IPS DF 6.9 (cell line): ENCODE results near the gene BCAR3.

Experiments used
- DNase-seq: peaks from one replicate; pipeline ENCODE4 v3.0.0-alpha.2; 2013; ENCODE audit warnings: low read depth, low spot score
- H3K27ac ChIP-seq: one replicate; pipeline ENCODE4 v1.5.1; 2013; ENCODE audit warnings: low read length, control low read depth
- H3K27me3 ChIP-seq: 2 replicates; pipeline ENCODE4 v1.6.1; 2013; ENCODE audit warnings: mild to moderate bottlenecking, low read length; ENCODE audit not compliant: control insufficient read depth, insufficient read depth
- H3K36me3 ChIP-seq: 2 replicates; pipeline ENCODE4 v1.6.1; 2013; ENCODE audit warnings: low read length; ENCODE audit not compliant: control insufficient read depth, insufficient read depth
- H3K4me1 ChIP-seq: 2 replicates; pipeline ENCODE4 v1.6.1; 2013; ENCODE audit warnings: low read length; ENCODE audit not compliant: control insufficient read depth, insufficient read depth
- H3K4me3 ChIP-seq: 2 replicates; pipeline ENCODE4 v1.5.1; 2013; ENCODE audit warnings: mild to moderate bottlenecking, low read length
- H3K9me3 ChIP-seq: 2 replicates; pipeline ENCODE4 v1.6.1; 2013; ENCODE audit warnings: low read length, inconsistent platforms; ENCODE audit not compliant: control insufficient read depth, insufficient read depth
- WGBS: extraction: QIAGEN DNeasy Blood & Tissue Kit; methylation state at CpG from one replicate; pipeline ENCODE4 v1.1.7; 2013; ENCODE audit warnings: mixed read lengths, missing lambda C conversion rate; ENCODE audit not compliant: insufficient read length, insufficient coverage; 5-methylcytosine and 5-hydroxymethylcytosine counted together

The BCAR3 gene

DNA sequence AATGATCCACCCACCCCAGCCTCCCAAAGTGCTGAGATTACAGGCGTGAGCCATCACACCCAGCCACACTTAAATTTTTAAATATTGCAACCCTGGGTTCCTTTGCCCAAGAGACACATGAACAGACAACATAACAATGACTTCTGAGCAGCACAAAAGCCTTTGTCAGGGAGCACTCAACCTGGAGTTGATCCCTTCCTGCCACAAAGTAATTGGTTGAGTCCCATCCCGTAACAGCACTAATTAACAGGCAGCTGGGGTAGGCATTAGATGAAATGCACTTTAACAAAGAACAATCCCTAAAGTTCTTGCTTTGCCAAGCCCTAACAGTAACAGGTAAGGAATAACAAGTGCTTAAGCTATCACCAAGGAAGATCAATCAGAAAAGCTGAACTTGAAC is 5.9 kb upstream of the BCAR3 start:
- Histone ChIP-seq H3K4me3 (no peak overlapping the region), H3K27ac (no peak overlapping the region), H3K9me3 (no peaks in the 10 kb centered on the region), H3K4me1 (no peaks in the 10 kb centered on the region), H3K36me3 (no peaks in the 10 kb centered on the region), H3K27me3 (no peaks in the 10 kb centered on the region)
- no CpG with 5 or more reads among the region's 2 CpGs for WGBS
- DNase-seq = no peak

DNA sequence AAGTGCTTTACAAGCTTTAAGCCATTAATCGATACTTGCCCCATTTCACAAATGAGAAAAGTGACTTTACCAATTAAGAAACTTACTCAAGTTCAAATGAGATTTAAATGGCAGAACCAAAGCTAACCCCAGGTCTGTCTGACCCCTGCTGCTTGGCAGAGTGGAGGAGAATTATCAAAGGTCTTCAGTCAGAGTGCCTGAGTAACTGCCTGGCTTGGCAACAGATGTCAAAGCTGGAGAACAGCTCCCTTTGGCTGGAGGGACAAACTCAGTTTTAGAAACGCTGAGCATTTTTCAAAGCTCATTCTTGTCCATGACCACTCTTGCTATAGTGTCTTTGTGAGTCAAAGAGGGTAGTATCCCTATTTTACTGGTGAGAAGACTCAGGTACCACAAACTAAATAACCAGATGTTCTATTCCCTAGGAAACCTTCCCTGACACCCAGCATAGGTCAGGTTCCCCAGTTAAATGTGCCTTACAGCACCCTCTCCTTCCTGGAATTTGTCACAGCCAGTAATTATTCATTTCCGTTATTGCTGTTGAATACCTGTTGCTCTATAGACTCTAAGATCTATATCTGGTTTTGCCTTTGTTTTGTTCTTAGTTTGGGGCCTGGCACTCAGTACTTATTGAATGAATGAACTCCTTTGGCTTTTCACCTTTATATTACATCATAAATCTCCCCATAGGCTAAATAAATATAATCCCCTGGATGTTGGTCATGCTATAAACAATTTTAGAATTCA is 5.0 kb upstream of the BCAR3 start:
- H3K4me1 ChIP-seq = no peaks in the 10 kb centered on the region
- H3K36me3 ChIP-seq = no peaks in the 10 kb centered on the region
- no peak overlapping the region for H3K27ac ChIP-seq
- no CpG with 5 or more reads among the region's 3 CpGs for WGBS
- H3K4me3 ChIP-seq = no peak overlapping the region
- H3K9me3 ChIP-seq = no peaks in the 10 kb centered on the region
- DNase-seq = no peak
- no peaks in the 10 kb centered on the region for H3K27me3 ChIP-seq

DNA sequence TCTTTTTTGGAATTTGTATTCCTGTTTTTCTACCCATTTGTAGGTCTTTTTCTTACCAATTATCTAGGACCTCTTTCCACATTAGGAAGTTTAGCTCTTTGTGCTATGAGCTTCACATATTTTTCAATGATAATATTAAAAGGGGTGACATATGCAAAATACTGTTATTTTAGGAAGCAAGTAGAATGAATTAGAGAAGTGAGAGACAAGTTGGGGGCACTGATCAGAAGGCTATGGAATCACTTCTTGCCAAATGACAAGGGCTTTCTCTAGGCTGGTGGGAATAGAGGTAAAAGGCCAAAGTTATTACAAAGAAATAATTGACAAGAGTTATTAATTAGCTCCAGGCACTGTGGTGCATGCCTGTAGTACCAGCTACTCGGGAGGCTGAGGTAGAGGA is 4.3 kb upstream of the BCAR3 start:
- no peaks in the 10 kb centered on the region for H3K4me1 ChIP-seq
- H3K4me3 ChIP-seq = no peak overlapping the region
- H3K9me3 ChIP-seq = no peaks in the 10 kb centered on the region
- no peak for DNase-seq
- no peaks in the 10 kb centered on the region for H3K27me3 ChIP-seq
- H3K36me3 ChIP-seq = no peaks in the 10 kb centered on the region
- no peak overlapping the region for H3K27ac ChIP-seq
- no CpG with 5 or more reads among the region's 1 CpG for WGBS

DNA sequence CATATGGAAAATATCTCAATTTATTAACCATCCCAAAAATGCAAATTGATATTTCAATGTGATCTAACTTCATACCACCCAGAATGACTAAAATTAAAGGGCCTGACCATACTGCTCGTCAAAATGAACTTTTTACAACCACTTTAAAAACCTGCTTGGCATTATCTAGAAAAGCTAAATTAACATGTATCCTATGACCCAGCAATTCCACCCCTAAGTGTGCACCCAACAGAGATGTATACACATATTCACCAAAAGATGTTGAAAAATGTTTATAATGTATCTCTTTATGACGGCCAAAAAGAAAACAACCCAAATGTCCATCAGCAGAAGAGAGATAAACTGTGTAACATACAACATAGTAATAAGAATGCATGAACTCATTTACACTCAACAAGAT is 1.6 kb upstream of the BCAR3 start:
- no peaks in the 10 kb centered on the region for H3K27me3 ChIP-seq
- H3K4me1 ChIP-seq = peaks cover 3% of the 10 kb centered on the region; the same call in 1 of the 2 replicates
- no peaks in the 10 kb centered on the region for H3K9me3 ChIP-seq
- DNase-seq = no peak
- WGBS = no CpG with 5 or more reads among the region's 2 CpGs
- H3K4me3 ChIP-seq = no peak overlapping the region
- no peak overlapping the region for H3K27ac ChIP-seq
- no peaks in the 10 kb centered on the region for H3K36me3 ChIP-seq

DNA sequence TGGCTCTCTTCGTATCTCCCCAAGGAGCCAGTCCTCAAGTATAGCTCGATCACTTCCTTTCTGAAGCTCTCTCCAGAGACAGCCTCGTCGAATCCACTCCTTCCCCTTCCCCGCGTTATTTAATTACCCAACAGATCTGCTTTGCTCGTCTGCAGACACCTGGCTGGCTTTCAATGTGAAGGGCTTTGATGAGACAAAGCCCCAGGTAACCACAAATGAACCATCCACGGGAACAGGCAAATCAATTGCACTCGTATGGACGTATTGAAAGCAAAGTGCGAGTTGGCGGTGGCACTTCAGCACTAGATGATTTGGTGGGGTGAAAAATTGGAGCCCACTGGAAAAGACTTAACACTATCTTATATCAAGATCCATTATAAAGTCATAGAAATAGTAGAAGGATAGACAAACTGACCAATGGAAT is 364 bp upstream of the BCAR3 start:
- no peak for DNase-seq
- Histone ChIP-seq H3K9me3 (no peaks in the 10 kb centered on the region), H3K27me3 (no peaks in the 10 kb centered on the region), H3K4me1 (peaks cover 3% of the 10 kb centered on the region; the same call in 1 of the 2 replicates), H3K4me3 (peak overlapping the region; percentile 66; the same call in 1 of the 2 replicates), H3K27ac (no peak overlapping the region), H3K36me3 (no peaks in the 10 kb centered on the region)
- WGBS = no CpG with 5 or more reads among the region's 12 CpGs

DNA sequence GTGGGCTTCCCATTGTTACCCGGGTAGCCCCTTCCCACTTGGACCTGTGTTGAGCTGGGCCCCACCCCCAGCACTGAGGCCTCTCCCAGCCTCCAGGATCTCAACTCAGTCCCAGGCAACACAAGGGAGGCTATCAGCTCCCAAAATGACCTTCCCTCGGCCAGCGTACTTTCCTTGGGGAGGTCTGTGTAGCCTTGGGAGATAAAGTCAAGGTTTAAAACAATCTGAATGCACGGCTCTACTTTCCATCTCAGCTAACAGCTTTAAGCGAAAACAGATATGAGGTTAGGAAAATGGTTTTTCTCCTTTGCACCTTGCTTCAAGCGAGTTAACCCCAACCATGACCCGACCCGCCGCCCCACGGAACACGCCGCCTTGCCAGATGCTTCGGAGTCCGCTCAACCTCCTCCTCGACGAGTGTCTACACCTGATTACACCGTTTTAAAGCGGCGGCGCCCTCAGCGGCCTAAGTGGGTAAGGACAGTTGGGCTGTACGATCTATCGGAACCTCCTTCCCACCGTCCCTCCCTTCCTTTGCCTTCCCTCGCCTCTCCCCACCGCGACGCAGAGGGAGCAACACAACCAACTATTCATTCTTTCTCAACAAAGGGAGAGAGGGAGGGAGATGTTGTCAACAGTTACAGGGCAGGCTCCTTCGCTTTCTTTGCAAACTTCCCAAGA is 1.1 kb downstream of the BCAR3 start:
- no CpG with 5 or more reads among the region's 29 CpGs for WGBS
- Histone ChIP-seq H3K9me3 (no peaks in the 10 kb centered on the region), H3K27me3 (no peaks in the 10 kb centered on the region), H3K4me3 (peak overlapping the region; percentile 66; the same call in 1 of the 2 replicates), H3K4me1 (peaks cover 3% of the 10 kb centered on the region; the same call in 1 of the 2 replicates), H3K36me3 (no peaks in the 10 kb centered on the region), H3K27ac (no peak overlapping the region)
- DNase-seq = peak; percentile 75

DNA sequence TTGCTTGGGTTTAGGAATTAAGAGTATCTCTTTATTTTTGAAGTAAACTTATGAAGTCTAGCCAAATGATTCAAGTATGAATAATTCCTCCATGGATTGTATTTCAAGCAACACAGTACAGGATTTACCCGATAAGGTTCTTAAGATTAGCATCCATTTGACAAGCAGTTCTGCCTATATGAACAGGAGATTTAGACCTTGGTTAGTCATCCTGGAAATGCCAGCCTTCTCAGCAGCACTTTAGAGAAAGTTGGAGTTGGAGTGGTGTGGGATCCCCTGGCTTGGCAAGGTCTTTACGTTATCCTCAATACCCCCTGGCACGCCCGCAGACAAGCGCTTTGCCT is 1.6 kb downstream of the BCAR3 start:
- DNase-seq = no peak
- no peaks in the 10 kb centered on the region for H3K36me3 ChIP-seq
- WGBS = no CpG with 5 or more reads among the region's 5 CpGs
- H3K4me1 ChIP-seq = peaks cover 3% of the 10 kb centered on the region; the same call in 1 of the 2 replicates
- no peaks in the 10 kb centered on the region for H3K9me3 ChIP-seq
- no peak overlapping the region for H3K27ac ChIP-seq
- no peaks in the 10 kb centered on the region for H3K27me3 ChIP-seq
- peak overlapping the region; percentile 66; the same call in 1 of the 2 replicates for H3K4me3 ChIP-seq

DNA sequence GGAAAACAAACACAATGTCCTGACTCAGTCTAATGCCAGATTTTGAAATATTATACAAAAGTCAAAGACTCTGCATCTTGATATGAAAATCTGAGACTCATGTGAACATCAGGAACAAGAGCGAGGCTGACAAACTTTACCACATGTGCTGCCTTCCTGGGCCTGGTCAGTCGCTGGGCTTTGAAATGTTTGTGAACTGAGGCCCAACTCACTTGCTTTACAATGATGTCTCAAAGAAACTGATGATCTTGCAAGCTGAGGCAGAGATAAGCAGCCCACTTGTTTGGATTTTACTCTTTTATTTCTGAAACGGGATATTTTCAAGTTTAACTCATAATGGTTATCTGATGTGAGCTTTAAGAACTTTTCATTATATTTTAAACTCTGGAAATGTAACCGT is 2.1 kb downstream of the BCAR3 start:
- Histone ChIP-seq H3K27ac (no peak overlapping the region), H3K4me1 (peaks cover 3% of the 10 kb centered on the region; the same call in 1 of the 2 replicates), H3K4me3 (no peak overlapping the region), H3K27me3 (no peaks in the 10 kb centered on the region), H3K36me3 (peaks cover under 1% of the 10 kb centered on the region; the same call in 1 of the 2 replicates), H3K9me3 (no peaks in the 10 kb centered on the region)
- WGBS = no CpG with 5 or more reads among the region's 4 CpGs
- DNase-seq = no peak

DNA sequence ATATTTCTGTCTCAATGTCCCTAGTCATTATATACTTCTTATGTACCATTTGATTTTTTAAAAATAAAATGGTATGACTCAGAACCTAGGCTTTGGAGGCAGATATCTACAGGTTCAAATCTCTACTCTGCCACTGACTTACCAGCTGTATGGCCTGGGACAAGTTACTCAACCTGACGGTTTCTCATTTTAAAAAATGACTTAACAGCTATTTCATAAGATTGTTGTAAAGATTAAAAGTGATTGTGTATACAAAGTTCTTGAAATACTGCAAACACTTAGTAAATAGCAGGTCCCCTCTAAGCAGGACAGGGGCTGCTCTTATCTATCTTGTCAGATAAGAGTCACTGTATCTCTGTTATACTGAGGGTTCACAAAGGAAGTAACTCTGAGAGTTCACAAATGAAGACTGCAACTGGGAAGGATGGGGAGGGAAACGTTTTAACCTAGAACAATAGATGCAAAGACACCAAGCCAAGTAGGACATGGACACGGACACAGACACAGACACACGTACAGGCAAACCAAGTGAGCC is 2.6 kb downstream of the BCAR3 start:
- no peaks in the 10 kb centered on the region for H3K27me3 ChIP-seq
- H3K36me3 ChIP-seq = peaks cover 2% of the 10 kb centered on the region; the same call in 1 of the 2 replicates
- H3K9me3 ChIP-seq = no peaks in the 10 kb centered on the region
- WGBS = no CpG with 5 or more reads among the region's 4 CpGs
- H3K27ac ChIP-seq = no peak overlapping the region
- no peak for DNase-seq
- H3K4me1 ChIP-seq = peaks cover 3% of the 10 kb centered on the region; the same call in 1 of the 2 replicates
- no peak overlapping the region for H3K4me3 ChIP-seq

DNA sequence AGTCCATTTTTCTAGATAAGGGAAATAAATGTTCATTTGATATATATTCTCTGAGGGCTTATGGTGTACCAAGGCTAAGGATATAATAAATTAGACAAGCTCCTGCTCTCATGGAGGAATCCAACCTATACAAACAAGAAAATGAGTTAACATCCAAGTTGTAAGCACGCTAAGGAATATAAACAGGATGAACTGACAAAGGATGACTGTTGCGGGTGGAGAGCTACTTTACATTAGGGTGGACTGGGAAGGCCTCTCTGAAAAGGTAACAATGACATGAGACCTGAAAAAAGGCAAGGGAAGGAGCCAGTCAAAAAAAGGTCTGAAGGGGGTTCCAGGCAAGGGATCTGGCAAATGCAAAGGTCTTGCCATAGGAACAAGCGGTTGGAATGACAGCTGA is 3.1 kb downstream of the BCAR3 start:
- no CpG with 5 or more reads among the region's 3 CpGs for WGBS
- Histone ChIP-seq H3K4me3 (no peak overlapping the region), H3K27ac (no peak overlapping the region), H3K36me3 (peaks cover 2% of the 10 kb centered on the region; the same call in 1 of the 2 replicates), H3K9me3 (no peaks in the 10 kb centered on the region), H3K27me3 (no peaks in the 10 kb centered on the region), H3K4me1 (peaks cover 3% of the 10 kb centered on the region; the same call in 1 of the 2 replicates)
- DNase-seq = no peak
